DMS153 (cell line): ENCODE data around the gene PPARD.
"Not testable (repeated sequence)": the region's sequence is repeated elsewhere in the genome, so short reads cannot be mapped to it uniquely, and the experiment has no call there.

Experiments
- DNase-seq: peaks from one replicate; lab custom pipeline; 2025; lab: John Stamatoyannopoulos, UW

Gene PPARD

GRCh38 chr6:35406711-35407485 lies 64.5 kb downstream of the PPARD start:
- DNase-seq: no peak

- DNase-seq: no peak
Observed at GRCh38 chr6:35409245-35409644, 66.9 kb downstream of the PPARD start.

DNA sequence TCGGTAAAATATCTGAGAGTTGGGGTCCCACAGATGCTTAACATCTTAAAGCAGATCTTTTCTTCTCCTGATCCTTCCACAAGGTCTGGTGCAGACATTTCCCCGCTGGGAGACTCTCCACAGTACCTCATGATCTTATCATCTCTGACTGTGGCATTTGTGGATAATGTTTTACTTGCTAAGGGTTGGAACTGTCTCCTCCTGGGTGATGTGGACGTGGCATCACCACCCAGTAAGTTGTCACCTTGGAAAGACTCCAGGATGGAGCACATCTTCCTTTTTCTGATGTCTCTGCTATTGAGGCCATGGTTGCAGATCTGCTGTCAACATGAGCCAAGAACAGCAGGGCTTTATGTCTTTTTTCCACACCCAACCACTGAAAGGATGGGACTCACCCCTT lies 67.8 kb downstream of the PPARD start:
- DNase-seq: no peak

DNA sequence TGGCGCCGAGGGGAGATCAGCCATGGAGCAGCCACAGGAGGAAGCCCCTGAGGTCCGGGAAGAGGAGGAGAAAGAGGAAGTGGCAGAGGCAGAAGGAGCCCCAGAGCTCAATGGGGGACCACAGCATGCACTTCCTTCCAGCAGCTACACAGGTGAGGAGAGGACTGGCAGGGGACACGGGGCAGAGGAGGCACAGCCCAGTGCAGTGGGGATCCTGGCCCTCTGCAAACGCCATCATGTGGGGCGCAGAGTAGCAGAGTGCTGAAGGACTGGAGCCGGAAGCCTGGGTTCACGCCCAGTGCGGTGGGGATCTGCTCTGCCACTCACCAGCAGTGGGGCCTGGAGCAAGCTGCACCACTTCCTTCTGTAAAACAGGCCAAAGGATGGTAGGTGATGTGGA lies 68.7 kb downstream of the PPARD start:
- DNase-seq: no peak

DNA sequence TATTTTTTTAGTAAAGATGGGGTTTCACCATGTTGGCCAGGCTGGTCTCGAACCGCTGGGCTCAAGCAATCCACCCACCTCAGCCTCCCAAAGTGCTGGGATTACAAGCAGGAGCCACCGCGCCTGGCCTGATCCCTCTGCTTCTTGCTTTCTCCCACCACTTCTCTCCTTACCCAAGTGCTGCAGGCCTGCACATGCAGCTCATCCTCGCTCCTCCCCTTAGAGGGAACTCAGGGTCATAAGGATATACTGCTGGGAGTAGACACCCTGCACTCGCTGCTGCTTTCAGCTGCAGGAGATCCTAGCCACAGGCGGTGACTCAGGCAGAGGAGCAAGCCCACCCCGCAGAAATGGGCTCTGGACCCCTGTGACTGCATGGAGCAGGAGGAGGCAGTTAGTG lies 69.7 kb downstream of the PPARD start:
- no peak for DNase-seq

- DNase-seq: no peak
Observed at GRCh38 chr6:35413911-35414310, 71.6 kb downstream of the PPARD start.

DNA sequence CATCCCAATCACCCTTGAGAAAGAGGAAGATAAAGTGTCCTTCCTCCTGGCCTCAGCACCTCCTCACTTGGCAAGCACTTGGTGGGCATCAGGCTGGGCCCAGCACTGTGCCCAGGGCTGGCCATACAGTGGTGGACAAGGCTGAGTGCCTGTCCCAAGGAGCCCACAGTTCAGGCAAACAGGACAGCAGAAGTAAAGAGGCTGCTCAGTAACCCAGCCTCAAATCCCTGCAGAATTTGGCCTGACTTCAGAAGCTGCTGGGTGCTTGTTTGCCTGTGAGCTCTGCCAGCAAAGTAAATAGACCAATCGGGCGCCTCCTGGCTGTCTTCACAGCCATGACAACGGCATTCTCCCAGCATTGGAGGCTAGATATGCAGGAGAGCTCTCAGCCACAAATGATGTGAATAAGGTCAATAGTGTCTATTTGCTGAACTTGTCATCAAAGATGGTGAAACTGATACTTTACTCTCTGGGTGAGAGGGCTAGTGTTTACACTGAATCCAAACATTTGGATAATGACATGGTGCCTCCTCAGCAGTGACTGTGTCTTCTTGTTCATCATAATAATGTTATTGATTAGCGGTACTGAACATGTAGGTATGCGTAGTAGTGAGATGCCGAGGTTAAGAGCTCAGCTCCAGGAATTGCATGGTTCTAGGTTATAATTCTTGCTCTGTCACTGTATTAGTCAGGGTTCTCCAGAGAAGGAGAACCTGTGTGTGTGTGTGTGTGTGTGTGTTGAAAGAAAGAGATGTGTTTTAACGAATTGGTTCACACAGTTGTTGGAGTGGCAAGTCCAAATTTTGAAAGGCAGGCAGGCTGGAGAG lies 72.9 kb downstream of the PPARD start:
- DNase-seq: peak; percentile 90

DNA sequence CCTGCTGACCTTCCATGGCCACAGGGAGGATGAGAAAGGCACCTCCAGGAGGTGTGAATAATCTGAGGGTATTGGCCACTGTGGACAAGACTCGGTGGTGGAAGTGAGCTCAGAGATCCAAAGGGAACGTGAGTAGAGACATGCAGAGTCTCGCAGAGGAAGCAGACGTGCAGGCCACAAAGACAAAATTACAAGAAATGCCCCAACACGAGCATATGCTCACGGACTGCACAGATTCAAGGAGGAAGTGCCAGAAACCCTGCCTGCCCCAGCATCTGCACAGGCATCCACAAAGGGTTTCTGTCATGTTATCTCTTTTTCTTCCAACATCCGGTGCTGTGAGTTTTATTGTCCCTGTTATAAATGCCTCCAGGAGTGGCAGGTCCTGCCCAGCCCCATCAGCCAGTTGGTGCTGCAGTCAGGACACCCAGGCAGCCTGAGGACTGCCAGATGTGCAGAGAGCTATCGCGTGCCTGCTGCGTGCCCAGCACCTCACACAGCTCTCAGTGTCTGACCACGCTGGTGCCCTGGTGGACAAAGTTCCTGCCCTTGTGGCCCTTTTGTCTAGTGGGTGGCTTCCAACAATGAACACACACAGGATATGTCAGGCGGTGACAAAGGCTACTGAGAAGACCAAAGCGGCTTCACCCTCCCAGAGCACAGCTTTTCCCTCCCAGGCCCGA lies 75.8 kb downstream of the PPARD start:
- DNase-seq: no peak

DNA sequence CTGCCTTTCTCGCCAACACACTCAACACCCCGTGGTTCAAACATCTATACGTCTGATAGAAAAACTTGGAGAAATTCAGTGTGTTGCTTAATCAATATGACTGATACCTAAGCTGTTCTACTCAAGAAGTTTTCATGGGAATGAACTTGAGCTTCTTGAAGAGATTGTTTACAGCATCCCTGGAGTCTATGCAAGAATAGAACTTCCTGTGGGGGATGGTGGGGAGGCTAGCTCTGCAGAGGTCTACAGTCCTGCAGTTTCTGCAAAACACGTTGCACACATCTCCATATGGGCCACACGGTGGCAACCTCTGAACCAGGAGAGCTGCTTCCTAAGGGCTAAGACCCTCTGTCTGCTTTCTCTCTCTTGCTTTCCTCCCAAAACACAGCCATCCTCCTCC lies 77.1 kb downstream of the PPARD start:
- no peak for DNase-seq

- no peak for DNase-seq
Observed at GRCh38 chr6:35419961-35420360, 77.6 kb downstream of the PPARD start.

- no peak for DNase-seq
Observed at GRCh38 chr6:35425284-35425683, 82.9 kb downstream of the PPARD start.

- DNase-seq: no peak
Observed at GRCh38 chr6:35426074-35426473, 83.7 kb downstream of the PPARD start.

GRCh38 chr6:35427435-35427834 lies 85.1 kb downstream of the PPARD start:
- no peak for DNase-seq

- DNase-seq: no peak
Observed at GRCh38 chr6:35427851-35428321, 85.5 kb downstream of the PPARD start.

DNA sequence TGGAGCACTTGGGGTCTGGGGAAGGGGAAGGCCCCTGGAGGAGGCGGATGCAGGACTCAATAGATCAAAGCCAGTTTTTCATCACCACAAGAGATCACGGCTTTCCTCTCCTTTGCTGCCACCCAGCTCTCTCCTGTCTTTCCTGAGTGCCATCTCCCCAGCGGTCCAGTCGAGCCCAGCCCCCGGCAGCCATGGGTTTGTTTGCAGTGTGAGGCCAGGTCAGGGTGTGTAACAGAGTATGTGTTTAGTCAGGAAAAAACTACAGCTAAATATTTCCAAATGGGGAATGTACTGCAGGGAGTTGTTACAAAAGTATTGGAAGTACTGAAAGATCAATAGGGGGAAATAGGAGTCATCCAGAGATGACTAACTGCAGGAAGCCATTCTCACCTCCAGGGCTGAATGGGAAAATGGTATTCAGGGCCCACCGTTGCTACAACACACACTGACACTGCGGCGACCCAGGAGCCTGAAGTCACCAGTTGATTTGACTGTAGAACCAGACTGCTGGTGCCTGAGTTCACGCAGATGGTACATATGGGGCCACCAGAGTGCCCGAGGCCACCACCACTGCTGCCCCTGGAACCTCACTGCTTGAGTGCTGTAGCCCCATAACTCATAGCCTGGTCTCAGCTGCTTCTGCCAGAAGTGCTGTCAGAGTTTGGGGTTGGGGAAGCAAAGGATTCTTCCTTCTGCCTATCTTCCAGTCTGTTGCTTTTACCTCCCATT lies 86.2 kb downstream of the PPARD start:
- no peak for DNase-seq

DNA sequence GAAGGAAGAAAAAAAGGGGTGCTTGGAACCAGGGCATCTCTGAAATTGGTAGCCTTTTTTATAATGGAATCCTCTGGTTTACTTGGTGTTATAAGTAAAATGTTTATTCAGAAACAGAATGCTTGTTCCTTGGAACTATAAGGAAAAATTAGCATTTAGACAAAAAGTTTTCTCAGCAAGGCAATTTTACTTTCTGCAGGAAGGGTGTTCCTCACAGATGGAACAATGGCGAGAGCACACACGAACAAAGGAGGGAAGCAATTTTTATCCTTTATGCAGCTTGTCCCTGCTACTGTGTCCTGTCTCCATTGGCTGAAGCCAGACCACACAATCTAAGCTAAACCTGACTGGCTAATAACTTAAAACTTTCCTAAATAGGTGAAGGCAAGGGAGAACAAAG lies 87.1 kb downstream of the PPARD start:
- DNase-seq: no peak

GRCh38 chr6:35432291-35432690 lies 89.9 kb downstream of the PPARD start:
- DNase-seq: no peak

DNA sequence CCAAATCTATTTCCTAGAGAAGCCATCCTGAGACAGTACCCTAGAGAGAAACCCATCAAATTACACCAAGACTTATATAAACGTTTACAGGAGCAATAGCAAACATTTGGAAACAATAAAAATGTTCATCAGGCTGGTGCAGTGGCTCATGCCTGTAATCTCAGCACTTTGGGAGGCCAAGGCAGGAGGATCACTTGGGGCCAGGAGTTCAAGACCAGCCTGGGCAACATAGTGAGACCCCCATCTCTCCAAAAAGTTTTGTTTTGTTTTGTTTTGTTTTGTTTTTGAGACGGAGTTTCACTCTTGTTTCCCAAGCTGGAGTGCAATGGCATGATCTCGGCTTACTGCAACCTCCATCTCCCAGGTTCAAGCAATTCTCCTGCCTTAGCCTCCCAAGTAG lies 90.3 kb downstream of the PPARD start:
- not testable (repeated sequence) for DNase-seq

GRCh38 chr6:35435074-35435837 lies 92.9 kb downstream of the PPARD start:
- DNase-seq: no peak

DNA sequence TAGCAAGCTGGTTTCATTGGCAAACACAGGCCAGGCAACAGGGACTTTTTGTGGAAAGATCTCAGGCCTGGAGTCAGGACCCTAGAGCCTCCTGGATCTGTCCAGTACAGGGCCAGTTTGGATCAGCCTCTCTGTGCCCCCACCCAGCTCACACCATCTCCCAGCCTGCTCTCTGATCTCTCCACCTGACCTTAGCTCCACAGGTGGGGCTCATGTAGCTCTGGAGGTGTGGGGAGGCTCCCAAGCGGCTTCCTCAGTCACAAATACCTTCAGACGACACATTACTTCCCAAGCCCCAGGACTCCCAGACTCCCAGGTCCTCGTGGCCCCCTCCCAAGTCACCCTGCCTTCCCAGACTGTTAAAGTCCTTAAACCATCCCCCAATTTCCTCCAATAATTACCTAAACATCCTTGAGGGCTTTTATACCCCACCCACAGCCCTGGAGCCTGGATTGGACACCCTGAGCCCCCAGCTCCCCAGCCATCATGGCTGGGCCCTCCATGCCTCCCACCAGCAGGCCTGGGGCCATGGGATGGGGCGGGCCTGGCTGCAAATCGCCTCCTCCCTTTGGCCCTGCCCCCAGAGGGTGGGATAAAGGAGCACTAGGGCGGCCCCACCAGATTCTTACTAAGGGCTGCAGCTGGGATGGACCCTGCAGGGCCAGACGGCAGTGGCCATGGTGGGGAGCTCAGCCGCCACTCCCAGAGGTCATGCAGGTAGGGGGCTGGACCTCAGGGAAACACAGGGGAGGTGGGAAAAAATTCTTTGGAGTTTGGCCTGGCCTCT lies 93.9 kb downstream of the PPARD start:
- no peak for DNase-seq
